SK-N-SH (cell line): Measurements from ENCODE around the gene VAMP8. TPM values are rescaled to one million over a fixed set of nuclear protein-coding genes. Genes with fewer than 3 reads are reported as not detected.

Experiments used
- CTCF ChIA-PET: fragments of 300-600, 350-600 bp; formaldehyde crosslinking; extraction: SDS; loops from one replicate; lab custom pipeline; 2021; lab: Yijun Ruan, JAX
- POLR2A ChIA-PET: fragments of 350-600 bp; sonication (Branson Sonifier 250); formaldehyde crosslinking; extraction: SDS; loops from one replicate; lab custom pipeline; 2020; ENCODE audit warnings: antibody characterized with exemption, inconsistent platforms; lab: Yijun Ruan, JAX
- DNase-seq: peaks from one replicate; pipeline ENCODE4 v3.0.0; 2012
- H2AFZ ChIP-seq: fragments of 200-600 bp; sonication (generic); 2 replicates; pipeline ENCODE4 v1.8.1; 2016; ENCODE audit warnings: antibody characterized with exemption, mild to moderate bottlenecking, low read depth
- H3F3A ChIP-seq: fragments of 200-600 bp; sonication (generic); replicated peaks from 2 replicates; pipeline ENCODE3; 2016; ENCODE audit warnings: antibody characterized with exemption, mild to moderate bottlenecking; ENCODE audit not compliant: insufficient read depth
- H3K27ac ChIP-seq, 2 experiments: fragments of 200-500 bp in 1 of 2; fragments of 200-600 bp in 1 of 2; sonication (Bioruptor generic) in 1 of 2; sonication (generic), shearing (Covaris generic) in 1 of 2; 2 replicates each; pipeline versions ENCODE4 v1.5.1 to v1.6.1; 2014 to 2016; ENCODE audit warnings: low read depth in 2 of 2, inconsistent platforms in 1 of 2, low read length in 1 of 2, mild to moderate bottlenecking in 1 of 2, mixed read lengths in 1 of 2
- H3K27me3 ChIP-seq: fragments of 200-600 bp; sonication (generic), shearing (Covaris generic); 2 replicates; pipeline ENCODE4 v1.6.1; 2016; ENCODE audit warnings: mixed run types; ENCODE audit not compliant: insufficient read depth
- H3K36me3 ChIP-seq, 2 experiments: fragments of 200-500 bp in 1 of 2; fragments of 200-600 bp in 1 of 2; sonication (Bioruptor generic) in 1 of 2; sonication (generic) in 1 of 2; replicated peaks in 1 of 2; 2 replicates each; pipeline versions ENCODE3 to v1.5.1; 2014 to 2016; ENCODE audit warnings: low read length in 1 of 2, mild to moderate bottlenecking in 1 of 2; ENCODE audit not compliant: insufficient read depth in 2 of 2, control insufficient read depth in 1 of 2
- H3K4me1 ChIP-seq, 2 experiments: fragments of 200-500 bp in 1 of 2; fragments of 200-600 bp in 1 of 2; sonication (Bioruptor generic) in 1 of 2; sonication (generic), shearing (Covaris generic) in 1 of 2; 2 replicates each; pipeline versions ENCODE4 v1.5.1 to v1.6.1; 2014 to 2016; ENCODE audit warnings: low read depth in 1 of 2, low read length in 1 of 2, mixed run types in 1 of 2; ENCODE audit not compliant: insufficient read depth in 2 of 2, control insufficient read depth in 1 of 2
- H3K4me2 ChIP-seq: fragments of 200-600 bp; sonication (generic), shearing (Covaris generic); 2 replicates; pipeline ENCODE4 v1.6.1; 2017; ENCODE audit warnings: mixed run types
- H3K4me3 ChIP-seq, 2 experiments: fragments of 200-500 bp in 1 of 2; fragments of 200-600 bp in 1 of 2; sonication (Bioruptor generic) in 1 of 2; sonication (generic), shearing (Covaris generic) in 1 of 2; 2 replicates each; pipeline versions ENCODE4 v1.5.1 to v1.8.1; 2014 to 2016; ENCODE audit warnings: low read depth in 2 of 2, inconsistent platforms in 1 of 2, low read length in 1 of 2, mild to moderate bottlenecking in 1 of 2, mixed read lengths in 1 of 2, moderate library complexity in 1 of 2
- H3K79me2 ChIP-seq: fragments of 200-600 bp; sonication (generic); 2 replicates; pipeline ENCODE4 v1.8.1; 2017; ENCODE audit warnings: mild to moderate bottlenecking; ENCODE audit not compliant: insufficient read depth
- H3K9ac ChIP-seq: fragments of 200-600 bp; sonication (generic); 2 replicates; pipeline ENCODE4 v1.6.1; 2017; ENCODE audit warnings: mixed run types
- H3K9me2 ChIP-seq: fragments of 200-600 bp; sonication (generic); 2 replicates; pipeline ENCODE4 v1.6.1; 2017; ENCODE audit warnings: mixed run types
- H3K9me3 ChIP-seq: fragments of 200-600 bp; sonication (generic); 2 replicates; pipeline ENCODE4 v1.6.1; 2017; ENCODE audit warnings: mixed run types, mild to moderate bottlenecking, moderate library complexity
- H4K20me1 ChIP-seq: fragments of 200-600 bp; sonication (generic); 2 replicates; pipeline ENCODE4 v1.6.1; 2017; ENCODE audit warnings: mild to moderate bottlenecking, mixed run types; ENCODE audit not compliant: insufficient read depth
- EP300 ChIP-seq, 2 experiments: IDR thresholded peaks; 2 replicates each; pipeline versions ENCODE4 v1.4.0 to v1.6.1; 2012; ENCODE audit warnings: borderline replicate concordance in 1 of 2, low read depth in 1 of 2, low read length in 1 of 2
- FOSL2 ChIP-seq: IDR thresholded peaks from 2 replicates; pipeline ENCODE4 v1.4.0; 2012; ENCODE audit warnings: low read depth, mild to moderate bottlenecking, moderate library complexity, borderline replicate concordance
- GABPA ChIP-seq: IDR thresholded peaks from 2 replicates; pipeline ENCODE4 v1.4.0; 2012; ENCODE audit warnings: low read depth, mild to moderate bottlenecking
- NFIC ChIP-seq: IDR thresholded peaks from 2 replicates; pipeline ENCODE4 v1.4.0; 2012; ENCODE audit warnings: borderline replicate concordance
- RAD21 ChIP-seq: IDR thresholded peaks from 2 replicates; pipeline ENCODE4 v1.6.1; 2012; ENCODE audit warnings: mild to moderate bottlenecking, low read length
- REST ChIP-seq: IDR thresholded peaks from 2 replicates; pipeline ENCODE4 v1.6.1; 2012; ENCODE audit warnings: mild to moderate bottlenecking, low read depth, low read length, moderate library complexity
- SIN3A ChIP-seq: IDR thresholded peaks from 2 replicates; pipeline ENCODE4 v1.6.1; 2012; ENCODE audit warnings: low read depth, mild to moderate bottlenecking, low read length, moderate library complexity, borderline replicate concordance
- SMC3 ChIP-seq: IDR thresholded peaks from 2 replicates; pipeline ENCODE4 v1.6.1; 2012; ENCODE audit warnings: low read depth, low read length, improper control_type of control experiment
- TCF12 ChIP-seq: IDR thresholded peaks from 2 replicates; pipeline ENCODE4 v1.4.0; 2012
- USF2 ChIP-seq: fragments of 150-350 bp; IDR thresholded peaks from 2 replicates; pipeline ENCODE4 v1.6.1; 2017; ENCODE audit warnings: antibody characterized with exemption, low read length, low read depth, borderline replicate concordance
- WGBS: methylation state at CpG from one replicate; pipeline ENCODE4 v1.1.6; 2017; ENCODE audit warnings: low lambda C conversion rate; 5-methylcytosine and 5-hydroxymethylcytosine counted together
- polyA plus RNA-seq, 3 experiments: library from polyadenylated mRNA; depleted of rRNA; stranded (reverse); fragments of >200 nt; gene quantifications; 2 replicates each; pipeline ENCODE4 v1.2.3, GENCODE V29; 2012
- TF ChIP-seq, protein P1 (sequence below): IDR thresholded peaks from 2 replicates; pipeline ENCODE4; 2012
- TF ChIP-seq, protein P2 (sequence below): fragments of 200-600 bp; sonication (generic); IDR thresholded peaks from 2 replicates; pipeline ENCODE4 v1.6.1; 2017; ENCODE audit warnings: antibody characterized with exemption, mild to moderate bottlenecking, moderate library complexity

Gene VAMP8
- polyA plus RNA-seq, 1 of the 3 experiments (the other 2 are of a cell fraction), result 0.72 TPM

- Histone ChIP-seq H2AFZ (no peak overlapping the region), H3K4me3 (no peak overlapping the region), H3K4me1 (peaks cover 9 to 23% of the 10 kb centered on the region in 2 experiments; a peak in 3 of 4 replicates), H3K9ac (no peak overlapping the region), H3K27ac (no peak overlapping the region), H3K79me2 (no peaks in the 10 kb centered on the region), H3F3A (no peaks in the 10 kb centered on the region), H3K9me2 (no peaks in the 10 kb centered on the region), H3K9me3 (no peaks in the 10 kb centered on the region), H3K36me3 (no peaks in the 10 kb centered on the region)
- 100% methylated on average over 2 of the region's 2 CpGs for WGBS
- ChIA-PET POLR2A (no interaction called here), CTCF (interaction anchor here (1.1 to 1.7 kb wide), 2 partner anchors 9 to 108 kb away, joined by 3 read pairs; no protein-coding TSS in a partner anchor)
- DNase-seq, result no peak
- TF ChIP-seq, protein P1, sequence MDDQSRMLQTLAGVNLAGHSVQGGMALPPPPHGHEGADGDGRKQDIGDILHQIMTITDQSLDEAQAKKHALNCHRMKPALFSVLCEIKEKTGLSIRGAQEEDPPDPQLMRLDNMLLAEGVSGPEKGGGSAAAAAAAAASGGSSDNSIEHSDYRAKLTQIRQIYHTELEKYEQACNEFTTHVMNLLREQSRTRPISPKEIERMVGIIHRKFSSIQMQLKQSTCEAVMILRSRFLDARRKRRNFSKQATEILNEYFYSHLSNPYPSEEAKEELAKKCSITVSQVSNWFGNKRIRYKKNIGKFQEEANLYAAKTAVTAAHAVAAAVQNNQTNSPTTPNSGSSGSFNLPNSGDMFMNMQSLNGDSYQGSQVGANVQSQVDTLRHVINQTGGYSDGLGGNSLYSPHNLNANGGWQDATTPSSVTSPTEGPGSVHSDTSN, result no peak
- no peak for TF ChIP-seq RAD21
- TF ChIP-seq FOSL2, result no peak
- TF ChIP-seq SMC3, result no peak
- TF ChIP-seq TCF12, result no peak
- TF ChIP-seq NFIC, result no peak
- TF ChIP-seq, protein P2, sequence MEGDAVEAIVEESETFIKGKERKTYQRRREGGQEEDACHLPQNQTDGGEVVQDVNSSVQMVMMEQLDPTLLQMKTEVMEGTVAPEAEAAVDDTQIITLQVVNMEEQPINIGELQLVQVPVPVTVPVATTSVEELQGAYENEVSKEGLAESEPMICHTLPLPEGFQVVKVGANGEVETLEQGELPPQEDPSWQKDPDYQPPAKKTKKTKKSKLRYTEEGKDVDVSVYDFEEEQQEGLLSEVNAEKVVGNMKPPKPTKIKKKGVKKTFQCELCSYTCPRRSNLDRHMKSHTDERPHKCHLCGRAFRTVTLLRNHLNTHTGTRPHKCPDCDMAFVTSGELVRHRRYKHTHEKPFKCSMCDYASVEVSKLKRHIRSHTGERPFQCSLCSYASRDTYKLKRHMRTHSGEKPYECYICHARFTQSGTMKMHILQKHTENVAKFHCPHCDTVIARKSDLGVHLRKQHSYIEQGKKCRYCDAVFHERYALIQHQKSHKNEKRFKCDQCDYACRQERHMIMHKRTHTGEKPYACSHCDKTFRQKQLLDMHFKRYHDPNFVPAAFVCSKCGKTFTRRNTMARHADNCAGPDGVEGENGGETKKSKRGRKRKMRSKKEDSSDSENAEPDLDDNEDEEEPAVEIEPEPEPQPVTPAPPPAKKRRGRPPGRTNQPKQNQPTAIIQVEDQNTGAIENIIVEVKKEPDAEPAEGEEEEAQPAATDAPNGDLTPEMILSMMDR, result no peak
- no peak for TF ChIP-seq USF2
- TF ChIP-seq, all 33 proteins: peak for 0
- Histone ChIP-seq H4K20me1 (no peaks in the 10 kb centered on the region), H3K4me2 (no peak overlapping the region), H3K27me3 (no peaks in the 10 kb centered on the region; the same call in 1 of the 2 replicates)
Measured at GRCh38 chr2:85528355-85528754, 49.0 kb upstream of the VAMP8 start.

- CTCF ChIA-PET, result interaction anchor here (1.8 kb wide), 1 partner anchor 109 kb away, joined by 7 read pairs; no protein-coding TSS in a partner anchor
- Histone ChIP-seq H3K4me1 (peaks cover 0 to 12% of the 10 kb centered on the region in 2 experiments; a peak in 2 of 4 replicates), H3K9me3 (no peaks in the 10 kb centered on the region), H3K4me2 (no peak overlapping the region), H3F3A (no peaks in the 10 kb centered on the region), H2AFZ (no peak overlapping the region), H3K36me3 (no peaks in the 10 kb centered on the region), H3K27me3 (no peaks in the 10 kb centered on the region; the same call in 1 of the 2 replicates), H3K9ac (no peak overlapping the region), H3K27ac (no peak overlapping the region), H3K4me3 (no peak overlapping the region), H3K79me2 (no peaks in the 10 kb centered on the region), H4K20me1 (no peaks in the 10 kb centered on the region), H3K9me2 (no peaks in the 10 kb centered on the region)
- 100% methylated on average over 1 of the region's 1 CpG for WGBS
- no peak for TF ChIP-seq EP300 (IDR thresholded peaks at IDR 0.05; ENCODE audit: borderline replicate concordance in 1 of 2, low read depth in 1 of 2, low read length in 1 of 2)
- no peak for TF ChIP-seq REST
- no peak for TF ChIP-seq SIN3A
- TF ChIP-seq GABPA, result no peak
- DNase-seq, result no peak
- POLR2A ChIA-PET, result interaction anchor here (1.2 kb wide), 1 partner anchor 84 kb away, joined by 3 read pairs; no protein-coding TSS in a partner anchor
Measured at GRCh38 chr2:85529809-85530208, 47.6 kb upstream of the VAMP8 start.
